ENCODE results near the gene XYLT1. TPM values are rescaled to one million over a fixed set of nuclear protein-coding genes. Genes with fewer than 3 reads are reported as not detected.

XYLT1 gene
- polyA plus RNA-seq, 1 donor from 2014 or later = 3.3 TPM

GRCh38 chr16:17269439-17269838 lies 201.3 kb downstream of the XYLT1 start:
- no peak overlapping the region for H3K4me3 ChIP-seq (ENCODE audit: low read length)
- H3K9me2 ChIP-seq (ENCODE audit: insufficient read depth, low read length) = no peaks in the 10 kb centered on the region
- no peaks in the 10 kb centered on the region for H3K79me2 ChIP-seq (replicated peaks; ENCODE audit: insufficient read depth, low read length)
- H2AFZ ChIP-seq (ENCODE audit: low read depth, low read length) = no peak overlapping the region
- no peak overlapping the region for H3K9ac ChIP-seq (ENCODE audit: low read length)
- no peaks in the 10 kb centered on the region for H3K9me3 ChIP-seq (ENCODE audit: low read length)
- no peaks in the 10 kb centered on the region for H3F3A ChIP-seq (ENCODE audit: insufficient read depth, low read length, poor library complexity, severe bottlenecking)
- no peaks in the 10 kb centered on the region for H3K36me3 ChIP-seq (ENCODE audit: insufficient read depth, low read length)
- TF ChIP-seq POLR2AphosphoS5 (IDR thresholded peaks at IDR 0.05) (no peak), MXI1 (conservative IDR thresholded peaks at IDR 0.05; ENCODE audit: poor library complexity, severe bottlenecking) (no peak)
- no peak overlapping the region for H3K4me2 ChIP-seq (ENCODE audit: low read length)
- no peaks in the 10 kb centered on the region for H4K20me1 ChIP-seq (ENCODE audit: insufficient read depth)
- H3K27ac ChIP-seq (ENCODE audit: low read length) = no peak overlapping the region
- no peaks in the 10 kb centered on the region for H3K27me3 ChIP-seq (ENCODE audit: insufficient read depth, low read depth, low read length)

GRCh38 chr16:17266608-17267313 lies 204.0 kb downstream of the XYLT1 start:
- Histone ChIP-seq H3F3A (ENCODE audit: insufficient read depth, low read length, poor library complexity, severe bottlenecking) (no peaks in the 10 kb centered on the region), H4K20me1 (ENCODE audit: insufficient read depth) (no peaks in the 10 kb centered on the region), H2AFZ (ENCODE audit: low read depth, low read length) (no peak overlapping the region), H3K4me2 (ENCODE audit: low read length) (no peak overlapping the region), H3K9me3 (ENCODE audit: low read length) (no peaks in the 10 kb centered on the region), H3K9ac (ENCODE audit: low read length) (no peak overlapping the region), H3K4me3 (ENCODE audit: low read length) (no peak overlapping the region), H3K36me3 (ENCODE audit: insufficient read depth, low read length) (no peaks in the 10 kb centered on the region), H3K79me2 (replicated peaks; ENCODE audit: insufficient read depth, low read length) (no peaks in the 10 kb centered on the region), H3K9me2 (ENCODE audit: insufficient read depth, low read length) (no peaks in the 10 kb centered on the region), H3K27me3 (ENCODE audit: insufficient read depth, low read depth, low read length) (no peaks in the 10 kb centered on the region), H3K27ac (ENCODE audit: low read length) (no peak overlapping the region)
- TF ChIP-seq RAD21 (conservative IDR thresholded peaks at IDR 0.05) (no peak), TAF1 (IDR thresholded peaks at IDR 0.05; ENCODE audit: low read depth) (no peak), EP300 (conservative IDR thresholded peaks at IDR 0.05; ENCODE audit: poor library complexity, severe bottlenecking) (no peak), MXI1 (conservative IDR thresholded peaks at IDR 0.05; ENCODE audit: poor library complexity, severe bottlenecking) (no peak), SMC3 (conservative IDR thresholded peaks at IDR 0.05; ENCODE audit: poor library complexity) (no peak), REST (IDR thresholded peaks at IDR 0.05; ENCODE audit: borderline replicate concordance) (no peak), EZH2 (IDR thresholded peaks at IDR 0.05; ENCODE audit: borderline replicate concordance, insufficient read depth, low read length, poor library complexity, severe bottlenecking) (no peak), CTCF (IDR thresholded peaks at IDR 0.05; ENCODE audit: poor library complexity, severe bottlenecking) (no peak), POLR2AphosphoS5 (IDR thresholded peaks at IDR 0.05) (no peak)
